ENCODE data around the gene TMEM39B.

GRCh38 chr1:32045772-32046171 lies 27.0 kb upstream of the TMEM39B start:
- no peak for TF ChIP-seq CTCF (IDR thresholded peaks at IDR 0.05)
- no peak for TF ChIP-seq POLR2A (IDR thresholded peaks at IDR 0.05)
- TF ChIP-seq POLR2AphosphoS5 (IDR thresholded peaks at IDR 0.05) = no peak
